ENCODE measurements around the gene SWAP70. TPM values are rescaled to one million over a fixed set of nuclear protein-coding genes. Genes with fewer than 3 reads are reported as not detected.
"Not testable (repeated sequence)": the region's sequence is repeated elsewhere in the genome, so short reads cannot be mapped to it uniquely, and the experiment has no call there.

SWAP70 gene
- total RNA-seq, 2 experiments from 2014 or later = 9.0 to 10.3 TPM

GRCh38 chr11:9687711-9688477 lies 24.0 kb downstream of the SWAP70 start:
- Mint-ChIP-seq H3K9me3 (no peaks in the 10 kb centered on the region), H3K27me3 (no peaks in the 10 kb centered on the region), H3K4me3 (no peak overlapping the region), H3K4me1 (no peaks in the 10 kb centered on the region), H3K27ac (no peak overlapping the region), H3K36me3 (ENCODE audit: low read depth) (no peaks in the 10 kb centered on the region)
- no peak for DNase-seq
- ChIA-PET POLR2A (no interaction called here), CTCF (interaction anchor here (0.5 to 1.9 kb wide), 2 partner anchors 60 to 68 kb away, joined by 3 to 6 read pairs; no protein-coding TSS in a partner anchor)

DNA sequence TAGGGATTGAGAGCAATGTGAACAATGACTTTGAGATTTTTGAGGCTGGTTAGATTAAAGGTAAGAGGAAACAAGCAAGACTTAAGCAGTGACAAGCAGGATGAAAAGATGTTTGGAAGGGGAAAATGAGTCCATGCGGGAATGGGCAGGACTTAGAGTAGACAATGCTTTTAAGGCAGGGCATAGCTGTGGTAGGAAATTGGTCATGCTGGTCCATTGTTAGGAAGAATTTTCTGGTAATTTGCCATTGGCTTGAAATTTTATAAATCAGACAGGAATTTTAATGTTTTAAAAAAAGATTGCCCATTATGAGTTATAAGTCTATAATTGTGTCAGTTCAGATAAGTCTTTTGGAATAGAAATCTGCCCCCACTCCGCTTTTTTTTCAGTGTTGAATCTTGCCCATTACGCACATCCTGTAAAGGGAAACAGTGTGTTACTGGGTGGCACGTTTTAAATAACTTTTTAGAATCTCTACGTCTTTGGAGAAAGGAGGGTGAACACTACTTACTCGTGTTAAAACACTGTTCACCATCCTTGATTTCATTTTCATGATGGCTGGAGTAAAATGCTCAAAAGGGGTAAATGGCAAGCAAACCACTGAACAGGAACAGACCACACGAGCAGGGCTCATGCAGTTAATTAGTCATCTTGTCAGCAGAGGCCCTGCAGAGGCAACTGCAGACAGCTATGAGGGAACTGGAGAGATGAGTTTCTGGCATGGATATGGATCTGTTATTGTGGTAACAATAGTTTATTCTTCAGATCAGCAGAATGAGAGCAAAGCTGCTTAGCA lies 25.0 kb downstream of the SWAP70 start:
- H3K36me3 Mint-ChIP-seq (ENCODE audit: low read depth) = no peaks in the 10 kb centered on the region
- POLR2A ChIA-PET = no interaction called here
- H3K9me3 Mint-ChIP-seq = no peaks in the 10 kb centered on the region
- H3K27ac Mint-ChIP-seq = no peak overlapping the region
- CTCF ChIA-PET = interaction anchor here (1.0 to 1.9 kb wide), 2 partner anchors 59 to 172 kb away, joined by 3 to 6 read pairs; no protein-coding TSS in a partner anchor
- no peak overlapping the region for H3K4me3 Mint-ChIP-seq
- no peaks in the 10 kb centered on the region for H3K27me3 Mint-ChIP-seq
- no peaks in the 10 kb centered on the region for H3K4me1 Mint-ChIP-seq
- no peak for DNase-seq

DNA sequence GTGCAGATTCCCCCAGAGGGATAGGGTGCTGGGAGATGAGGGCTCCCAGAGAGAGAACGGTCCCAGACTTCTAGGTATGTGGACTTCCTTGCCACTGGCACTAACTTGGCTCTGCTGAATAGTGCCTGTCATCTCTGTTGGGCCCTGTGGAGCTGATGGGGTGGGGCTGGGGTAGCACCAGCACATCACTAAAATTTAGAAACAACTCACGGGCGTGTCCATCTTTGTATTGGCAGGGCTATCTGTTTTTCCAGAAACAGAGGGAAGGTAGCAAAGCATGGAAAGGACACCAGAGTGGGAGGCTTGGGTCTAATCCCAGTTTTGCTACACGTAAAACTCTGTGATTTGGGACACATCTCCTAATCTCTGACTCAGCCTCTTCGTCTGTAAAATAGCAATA lies 25.8 kb downstream of the SWAP70 start:
- POLR2A ChIA-PET = no interaction called here

GRCh38 chr11:9691865-9692264 lies 28.0 kb downstream of the SWAP70 start:
- peaks cover 15% of the 10 kb centered on the region for H3K36me3 Mint-ChIP-seq (ENCODE audit: low read depth)
- no peaks in the 10 kb centered on the region for H3K27me3 Mint-ChIP-seq
- CTCF ChIA-PET = interaction anchor here (1.2 kb wide), 1 partner anchor 9 kb away, joined by 3 read pairs; no protein-coding TSS in a partner anchor
- no peaks in the 10 kb centered on the region for H3K9me3 Mint-ChIP-seq
- DNase-seq = no peak
- POLR2A ChIA-PET = interaction anchor here (0.5 kb wide), 1 partner anchor 101 kb away, joined by 3 read pairs; no protein-coding TSS in a partner anchor
- H3K27ac Mint-ChIP-seq = no peak overlapping the region
- H3K4me3 Mint-ChIP-seq = no peak overlapping the region
- H3K4me1 Mint-ChIP-seq = no peaks in the 10 kb centered on the region

More for the DNA sequence above, 25.8 kb downstream of the SWAP70 start:
- CTCF ChIA-PET = interaction anchor here (1.0 to 1.9 kb wide), 2 partner anchors 59 to 173 kb away, joined by 3 to 6 read pairs; no protein-coding TSS in a partner anchor
- no peaks in the 10 kb centered on the region for H3K4me1 Mint-ChIP-seq
- no peak overlapping the region for H3K4me3 Mint-ChIP-seq
- DNase-seq = no peak
- no peak overlapping the region for H3K27ac Mint-ChIP-seq
- H3K36me3 Mint-ChIP-seq (ENCODE audit: low read depth) = peaks cover 6% of the 10 kb centered on the region
- no peaks in the 10 kb centered on the region for H3K9me3 Mint-ChIP-seq
- H3K27me3 Mint-ChIP-seq = no peaks in the 10 kb centered on the region

DNA sequence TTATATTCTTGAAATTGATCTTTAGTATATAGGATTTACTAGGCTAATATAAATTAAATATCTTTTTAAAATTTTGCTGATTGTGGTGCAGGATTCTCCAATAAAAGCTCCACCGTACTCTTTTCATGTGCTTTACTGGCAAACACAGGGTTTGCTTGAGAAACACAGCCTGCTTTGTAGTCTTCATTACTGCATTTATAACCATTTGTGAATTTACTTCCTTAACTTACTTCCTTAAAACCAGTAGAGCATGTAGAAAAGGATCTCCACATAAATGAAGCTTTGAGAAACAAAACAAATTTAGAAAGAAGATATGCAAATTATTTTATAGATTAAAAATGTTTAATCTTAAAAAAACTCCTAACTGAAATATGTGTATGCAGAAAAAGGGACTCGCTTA lies 28.8 kb downstream of the SWAP70 start:
- Mint-ChIP-seq H3K9me3 (no peaks in the 10 kb centered on the region), H3K4me3 (no peak overlapping the region), H3K36me3 (ENCODE audit: low read depth) (peaks cover 15% of the 10 kb centered on the region), H3K27ac (no peak overlapping the region), H3K27me3 (no peaks in the 10 kb centered on the region), H3K4me1 (peaks cover 2% of the 10 kb centered on the region)
- no peak for DNase-seq
- CTCF ChIA-PET = interaction anchor here (0.8 to 1.2 kb wide), 2 partner anchors 10 to 55 kb away, joined by 3 read pairs; no protein-coding TSS in a partner anchor
- POLR2A ChIA-PET = no interaction called here

- peaks cover 15% of the 10 kb centered on the region for H3K36me3 Mint-ChIP-seq (ENCODE audit: low read depth)
Observed at GRCh38 chr11:9693801-9694553, 30.1 kb downstream of the SWAP70 start.

DNA sequence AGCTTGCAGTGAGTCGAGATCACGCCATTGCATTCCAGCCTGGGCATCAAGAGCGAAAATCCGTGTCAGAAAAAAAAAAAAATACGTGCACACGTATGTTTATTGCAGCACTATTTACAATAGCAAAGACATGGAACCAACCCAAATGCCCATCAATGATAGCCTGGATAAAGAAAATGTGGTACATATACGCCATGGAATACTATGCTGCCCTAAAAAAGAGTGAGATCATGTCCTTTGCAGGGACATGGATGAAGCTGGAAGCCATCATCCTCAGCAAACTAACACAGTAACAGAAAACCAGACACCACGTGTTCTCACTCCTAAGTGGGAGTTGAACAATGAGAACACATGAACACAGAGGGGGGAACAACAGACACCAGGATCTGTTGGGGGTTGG lies 31.4 kb downstream of the SWAP70 start:
- H3K9me3 Mint-ChIP-seq, CTCF ChIA-PET, H3K27ac Mint-ChIP-seq, H3K4me1 Mint-ChIP-seq, DNase-seq, H3K27me3 Mint-ChIP-seq, H3K4me3 Mint-ChIP-seq, POLR2A ChIA-PET: not testable (repeated sequence)
- H3K36me3 Mint-ChIP-seq (ENCODE audit: low read depth) = peaks cover 15% of the 10 kb centered on the region

More at GRCh38 chr11:9693801-9694553, 30.1 kb downstream of the SWAP70 start:
- POLR2A ChIA-PET = no interaction called here
- Mint-ChIP-seq H3K9me3 (no peaks in the 10 kb centered on the region), H3K4me3 (no peak overlapping the region), H3K4me1 (peaks cover 5% of the 10 kb centered on the region), H3K27me3 (no peaks in the 10 kb centered on the region), H3K27ac (no peak overlapping the region)
- CTCF ChIA-PET = no interaction called here
- DNase-seq = no peak

- no peaks in the 10 kb centered on the region for H3K9me3 Mint-ChIP-seq
- H3K27ac Mint-ChIP-seq = no peak overlapping the region
- ChIA-PET CTCF (no interaction called here), POLR2A (no interaction called here)
- H3K4me1 Mint-ChIP-seq = peaks cover 26% of the 10 kb centered on the region
- no peaks in the 10 kb centered on the region for H3K27me3 Mint-ChIP-seq
- DNase-seq = no peak
- H3K36me3 Mint-ChIP-seq (ENCODE audit: low read depth) = peaks cover 15% of the 10 kb centered on the region
- H3K4me3 Mint-ChIP-seq = no peak overlapping the region
Observed at GRCh38 chr11:9697766-9698165, 33.9 kb downstream of the SWAP70 start.

DNA sequence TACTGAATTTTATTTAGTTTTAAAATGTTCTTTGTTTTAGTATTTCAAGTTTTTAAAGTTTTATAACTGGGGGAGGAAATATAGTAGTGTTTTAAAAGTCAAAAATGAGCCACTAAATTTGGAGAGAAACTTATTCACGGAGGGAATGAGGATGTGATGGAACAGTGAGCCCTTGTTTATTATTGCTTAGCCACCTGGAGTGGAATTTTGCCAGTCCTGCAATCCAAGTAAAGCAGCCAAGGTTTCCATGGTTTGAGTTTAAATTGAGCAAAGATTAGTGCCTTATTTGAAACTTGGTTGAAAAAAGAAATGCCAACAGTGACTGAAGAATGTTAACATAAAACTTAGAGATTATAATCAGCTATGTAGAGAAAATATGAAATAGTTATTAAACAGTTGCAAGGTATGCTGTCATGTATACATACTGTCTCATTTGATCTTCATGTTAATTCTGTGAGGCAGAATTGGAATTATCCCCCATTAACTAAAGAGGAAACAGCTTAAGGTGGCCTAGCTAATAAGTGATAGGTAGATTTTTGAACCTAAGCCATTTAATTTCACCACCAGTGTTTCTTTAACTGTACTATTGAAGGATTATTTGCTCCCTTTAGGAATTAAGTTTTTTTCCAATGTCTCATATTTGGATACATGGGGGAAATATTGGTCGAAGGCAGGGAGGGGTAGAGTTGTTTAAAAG lies 36.4 kb downstream of the SWAP70 start:
- DNase-seq = no peak
- no peak overlapping the region for H3K4me3 Mint-ChIP-seq
- peaks cover 36% of the 10 kb centered on the region for H3K4me1 Mint-ChIP-seq
- ChIA-PET POLR2A (interaction anchor here (0.6 kb wide), 1 partner anchor 587 kb away, joined by 5 read pairs; no protein-coding TSS in a partner anchor), CTCF (no interaction called here)
- H3K27ac Mint-ChIP-seq = no peak overlapping the region
- H3K36me3 Mint-ChIP-seq (ENCODE audit: low read depth) = peaks cover 5% of the 10 kb centered on the region
- H3K27me3 Mint-ChIP-seq = no peaks in the 10 kb centered on the region
- peaks cover 2% of the 10 kb centered on the region for H3K9me3 Mint-ChIP-seq

GRCh38 chr11:9701799-9702198 lies 37.9 kb downstream of the SWAP70 start:
- Mint-ChIP-seq H3K36me3 (ENCODE audit: low read depth) (no peaks in the 10 kb centered on the region), H3K9me3 (peaks cover 2% of the 10 kb centered on the region), H3K4me3 (no peak overlapping the region), H3K27ac (peak overlapping the region; percentile 82), H3K27me3 (no peaks in the 10 kb centered on the region), H3K4me1 (peaks cover 36% of the 10 kb centered on the region)
- CTCF ChIA-PET = no interaction called here
- no peak for DNase-seq
- POLR2A ChIA-PET = no interaction called here

DNA sequence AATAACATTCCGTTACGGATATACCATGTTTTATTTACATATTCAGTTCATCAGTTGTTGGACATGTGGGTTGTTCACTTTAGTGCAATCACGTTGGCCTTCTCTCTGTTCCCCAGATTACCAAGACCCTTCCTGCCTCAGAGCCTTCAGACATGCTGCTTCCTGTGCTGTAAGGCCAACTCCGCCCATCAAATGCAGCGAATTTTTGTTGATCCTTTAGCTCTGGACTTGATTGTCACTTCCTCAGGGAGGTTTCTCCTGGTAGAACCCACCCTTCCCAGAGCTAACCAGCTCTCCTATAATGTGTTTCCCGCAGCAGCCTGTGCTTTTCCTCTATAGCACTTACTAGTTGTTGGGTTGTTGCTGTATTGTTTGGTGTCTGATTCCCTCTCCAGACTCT lies 39.4 kb downstream of the SWAP70 start:
- peaks cover 2% of the 10 kb centered on the region for H3K9me3 Mint-ChIP-seq
- no peaks in the 10 kb centered on the region for H3K36me3 Mint-ChIP-seq (ENCODE audit: low read depth)
- no peaks in the 10 kb centered on the region for H3K27me3 Mint-ChIP-seq
- peak overlapping the region; percentile 78 for H3K27ac Mint-ChIP-seq
- peaks cover 34% of the 10 kb centered on the region for H3K4me1 Mint-ChIP-seq
- H3K4me3 Mint-ChIP-seq = no peak overlapping the region
- ChIA-PET POLR2A (no interaction called here), CTCF (no interaction called here)
- no peak for DNase-seq

GRCh38 chr11:9704037-9704436 lies 40.2 kb downstream of the SWAP70 start:
- ChIA-PET CTCF (interaction anchor here (1.0 kb wide), 1 partner anchor 11 kb away, joined by 4 read pairs; no protein-coding TSS in a partner anchor), POLR2A (no interaction called here)
- no peak for DNase-seq
- no peaks in the 10 kb centered on the region for H3K27me3 Mint-ChIP-seq
- H3K27ac Mint-ChIP-seq = no peak overlapping the region
- peaks cover 30% of the 10 kb centered on the region for H3K4me1 Mint-ChIP-seq
- no peak overlapping the region for H3K4me3 Mint-ChIP-seq
- H3K36me3 Mint-ChIP-seq (ENCODE audit: low read depth) = no peaks in the 10 kb centered on the region
- peaks cover 2% of the 10 kb centered on the region for H3K9me3 Mint-ChIP-seq
